Kidney epithelial cell (primary cell): ENCODE data around the gene LMX1B. TPM values are rescaled to one million over a fixed set of nuclear protein-coding genes. Genes with fewer than 3 reads are reported as not detected.

ENCODE experiments used
- DNase-seq: peaks from one replicate; pipeline ENCODE4 v3.0.0-alpha.2; 2010; ENCODE audit warnings: low read depth
- H3K27me3 ChIP-seq: 2 replicates; pipeline ENCODE4 v1.6.0; 2011; ENCODE audit warnings: low read length; ENCODE audit not compliant: control insufficient read depth, insufficient read depth
- H3K36me3 ChIP-seq: 2 replicates; pipeline ENCODE4 v1.5.1; 2011; ENCODE audit warnings: low read length; ENCODE audit not compliant: control insufficient read depth, insufficient read depth
- H3K4me3 ChIP-seq: 2 replicates; pipeline ENCODE4 v1.5.1; 2011; ENCODE audit warnings: low read depth, mild to moderate bottlenecking, control low read depth, low read length
- CTCF ChIP-seq: IDR thresholded peaks from 2 replicates; pipeline ENCODE4 v1.5.1; 2011; ENCODE audit warnings: mild to moderate bottlenecking, moderate library complexity, low read length, control low read depth, inconsistent platforms; ENCODE audit not compliant: insufficient read depth, poor library complexity, severe bottlenecking
- total RNA-seq: library from RNA; depleted of rRNA; stranded (reverse); fragments of >200 nt; gene quantifications from 2 replicates; pipeline ENCODE4 v1.2.3, GENCODE V29; 2015

LMX1B gene
- total RNA-seq, 1 donor from 2014 or later: 2.6 TPM

DNA sequence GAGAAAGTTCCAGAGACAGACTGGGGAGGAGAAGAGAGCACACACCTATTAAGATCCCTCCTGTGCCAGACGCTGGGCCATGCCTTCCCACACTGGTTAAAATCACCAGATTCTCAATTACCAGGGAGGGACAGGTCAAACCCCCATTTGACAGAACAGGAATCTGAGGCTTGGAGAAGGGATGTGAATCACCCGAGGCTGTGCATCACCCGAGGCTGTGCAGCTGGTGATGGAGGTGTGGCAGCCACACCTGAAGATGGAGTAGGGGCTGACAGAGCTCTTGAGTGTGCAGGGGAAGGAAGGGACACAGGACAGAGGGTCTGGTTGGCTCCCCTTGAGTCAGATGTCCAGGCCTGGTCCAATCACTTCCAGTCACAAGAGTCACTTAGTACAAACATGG, 70.6 kb downstream of the LMX1B start:
- Histone ChIP-seq H3K36me3 (no peaks in the 10 kb centered on the region), H3K4me3 (no peak overlapping the region), H3K27me3 (peaks cover 62% of the 10 kb centered on the region)
- no peak for DNase-seq
- no peak for TF ChIP-seq CTCF

GRCh38 chr9:126684965-126685465, 71.3 kb downstream of the LMX1B start:
- no peak for DNase-seq
- Histone ChIP-seq H3K4me3 (no peak overlapping the region), H3K36me3 (no peaks in the 10 kb centered on the region), H3K27me3 (peaks cover 68% of the 10 kb centered on the region)
- TF ChIP-seq CTCF: no peak

DNA sequence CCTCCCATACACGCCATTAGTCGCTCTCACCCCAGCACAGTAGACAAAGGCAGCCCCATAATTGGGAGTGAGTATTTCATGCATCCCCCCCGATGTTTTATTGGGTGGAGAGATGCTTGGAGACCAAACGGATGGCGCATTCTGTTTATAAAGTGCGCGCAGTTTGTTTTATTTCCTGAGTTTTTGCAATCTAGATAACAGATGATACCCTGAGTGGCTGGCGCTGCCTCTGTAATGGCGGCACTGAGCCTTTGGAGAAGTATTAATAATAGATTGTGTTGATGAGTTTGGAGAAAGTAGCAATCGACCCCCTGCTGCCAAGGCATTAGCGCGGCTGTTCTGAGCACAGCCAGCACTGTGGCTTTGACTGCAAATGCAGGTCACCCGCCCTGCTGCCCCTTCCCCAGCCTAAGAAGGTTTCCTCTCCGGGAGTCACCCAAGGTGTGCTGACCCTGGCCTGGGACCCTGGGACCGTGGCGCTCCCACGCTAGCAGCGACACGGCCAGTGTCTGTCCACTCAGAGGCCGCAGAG, 74.3 kb downstream of the LMX1B start:
- peaks cover 66% of the 10 kb centered on the region for H3K27me3 ChIP-seq
- TF ChIP-seq CTCF: no peak
- no peaks in the 10 kb centered on the region for H3K36me3 ChIP-seq
- H3K4me3 ChIP-seq: no peak overlapping the region
- no peak for DNase-seq

GRCh38 chr9:126688617-126689016, 74.9 kb downstream of the LMX1B start:
- Histone ChIP-seq H3K36me3 (no peaks in the 10 kb centered on the region), H3K4me3 (no peak overlapping the region), H3K27me3 (peaks cover 63% of the 10 kb centered on the region)
- TF ChIP-seq CTCF: no peak
- DNase-seq: no peak

GRCh38 chr9:126689027-126689825, 75.5 kb downstream of the LMX1B start:
- no peak for TF ChIP-seq CTCF
- DNase-seq: no peak
- H3K36me3 ChIP-seq: no peaks in the 10 kb centered on the region
- H3K4me3 ChIP-seq: no peak overlapping the region
- peaks cover 61% of the 10 kb centered on the region for H3K27me3 ChIP-seq
